Measurements from ENCODE around the gene NRDE2.

Gene NRDE2

GRCh38 chr14:90228478-90228877, 103.3 kb downstream of the NRDE2 start:
- DNase-seq (ENCODE audit: low spot score) (no peak), ATAC-seq (ENCODE audit: low read depth) (no peak)
- Histone ChIP-seq H3K36me3 (ENCODE audit: low read depth) (no peaks in the 10 kb centered on the region), H3K4me1 (ENCODE audit: insufficient read depth, poor library complexity, severe bottlenecking) (no peaks in the 10 kb centered on the region), H3K4me3 (ENCODE audit: severe bottlenecking) (no peak overlapping the region), H3K27ac (ENCODE audit: poor library complexity, severe bottlenecking) (no peak overlapping the region), H3K27me3 (ENCODE audit: insufficient read depth, poor library complexity, severe bottlenecking) (no peaks in the 10 kb centered on the region), H3K9me3 (ENCODE audit: severe bottlenecking) (no peaks in the 10 kb centered on the region)
- TF ChIP-seq CTCF (IDR thresholded peaks at IDR 0.05; ENCODE audit: poor library complexity, severe bottlenecking) = no peak
